GM19043 (cell line): ENCODE results near the gene CKM.
"Not testable (repeated sequence)": the region's sequence is repeated elsewhere in the genome, so short reads cannot be mapped to it uniquely, and the experiment has no call there.

Source experiments
- ATAC-seq: cut with Tn5 transposase; IDR thresholded peaks from one replicate; pipeline ENCODE4 v1.9.1; 2021; ENCODE audit warnings: low read depth; ENCODE audit not compliant: unreplicated experiment

The CKM gene

DNA sequence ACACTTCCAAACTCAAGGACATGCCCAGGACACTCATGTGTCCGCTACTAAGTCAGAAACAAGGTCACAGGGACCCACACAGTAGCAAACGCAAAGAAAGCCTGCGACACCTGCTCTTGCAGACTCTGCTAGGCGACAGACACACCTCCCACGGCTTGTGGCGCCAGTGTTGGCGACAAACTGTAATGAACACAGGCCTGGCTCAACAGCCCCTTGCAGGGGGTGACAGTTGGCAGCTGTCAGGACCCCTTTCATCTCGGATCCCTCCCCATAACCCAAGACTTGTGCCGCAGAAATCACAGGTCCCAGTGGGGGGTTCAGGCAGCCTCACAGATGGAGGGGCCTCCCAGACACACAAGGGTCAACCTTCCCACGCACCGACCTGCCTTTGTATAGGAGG, 364 bp downstream of the CKM start:
- no peak for ATAC-seq

DNA sequence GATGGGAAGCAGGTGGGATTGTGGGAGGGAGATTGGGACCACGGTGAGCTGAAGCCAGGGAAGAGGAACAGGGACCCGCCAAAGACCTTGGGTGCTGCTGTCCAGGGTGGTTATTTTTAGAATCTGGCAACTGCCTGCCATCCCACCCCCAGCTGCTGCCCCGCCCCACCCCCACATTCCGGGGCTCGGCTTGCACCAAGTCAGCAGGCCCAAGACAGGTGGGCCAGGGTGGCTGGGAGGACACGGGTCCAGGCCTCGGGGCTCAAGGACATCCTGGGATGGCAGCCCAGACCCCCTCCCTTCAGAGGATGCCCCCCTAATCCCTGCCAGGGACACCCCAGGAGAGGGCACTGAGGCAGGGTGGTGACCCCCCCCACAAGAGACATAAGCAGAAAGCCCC, 827 bp downstream of the CKM start:
- ATAC-seq, result no peak

DNA sequence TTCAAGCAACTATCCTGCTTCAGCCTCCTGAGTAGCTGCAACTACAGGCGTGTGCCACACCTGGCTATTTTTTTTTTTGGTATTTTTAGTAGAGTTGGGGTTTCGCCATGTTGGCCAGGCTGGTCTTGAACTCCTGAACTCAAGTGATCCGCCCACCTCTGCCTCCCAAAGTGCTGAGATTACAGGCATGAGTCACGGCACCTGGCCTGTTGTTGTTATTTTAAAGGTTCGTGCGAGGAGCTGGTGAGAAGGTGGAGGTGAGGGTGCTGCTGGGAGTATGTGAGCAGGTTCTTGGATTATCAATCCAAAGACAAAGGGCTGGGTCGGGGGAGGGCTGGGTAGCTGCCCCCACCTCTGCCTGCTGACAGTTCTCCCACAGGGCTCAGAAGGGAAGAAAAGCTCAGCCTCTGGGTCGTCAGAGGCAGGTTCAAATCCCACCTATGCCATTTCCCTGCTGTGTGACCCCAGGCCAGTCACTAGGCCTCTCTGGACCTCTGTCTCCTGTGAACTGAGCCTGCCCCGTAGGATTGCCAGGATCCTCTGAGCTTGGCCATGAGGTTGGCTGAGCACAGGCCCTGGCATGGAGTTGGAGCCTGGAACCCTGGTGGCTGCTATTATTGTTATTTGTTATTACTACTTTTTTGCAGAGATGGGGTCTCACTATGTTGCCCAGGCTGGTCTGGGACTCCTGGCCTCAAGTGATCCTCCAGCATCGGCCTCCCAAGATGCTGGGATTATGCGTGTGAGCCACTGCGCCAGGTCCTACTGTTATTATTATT, 1.5 kb downstream of the CKM start:
- no peak for ATAC-seq

DNA sequence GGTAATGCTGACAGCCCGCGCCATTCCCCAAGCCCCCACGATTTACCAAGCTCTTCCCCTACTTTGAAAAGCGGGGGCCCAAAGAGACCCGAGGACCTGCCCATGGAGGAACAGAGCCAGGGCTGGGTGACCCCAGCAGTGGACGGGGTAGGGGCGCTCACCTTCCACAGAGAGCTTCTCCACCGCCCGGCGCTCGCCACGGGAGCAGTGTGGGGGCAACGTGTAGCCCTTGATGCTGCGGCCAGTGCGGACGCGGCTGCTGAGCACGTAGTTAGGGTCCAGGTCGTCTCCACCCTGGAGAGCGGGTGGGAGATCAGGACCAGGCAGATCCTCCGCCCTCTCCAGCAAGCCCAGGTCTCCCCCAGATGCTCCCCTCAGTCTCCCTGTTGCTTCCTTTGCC, 7.4 kb downstream of the CKM start:
- no peak for ATAC-seq

DNA sequence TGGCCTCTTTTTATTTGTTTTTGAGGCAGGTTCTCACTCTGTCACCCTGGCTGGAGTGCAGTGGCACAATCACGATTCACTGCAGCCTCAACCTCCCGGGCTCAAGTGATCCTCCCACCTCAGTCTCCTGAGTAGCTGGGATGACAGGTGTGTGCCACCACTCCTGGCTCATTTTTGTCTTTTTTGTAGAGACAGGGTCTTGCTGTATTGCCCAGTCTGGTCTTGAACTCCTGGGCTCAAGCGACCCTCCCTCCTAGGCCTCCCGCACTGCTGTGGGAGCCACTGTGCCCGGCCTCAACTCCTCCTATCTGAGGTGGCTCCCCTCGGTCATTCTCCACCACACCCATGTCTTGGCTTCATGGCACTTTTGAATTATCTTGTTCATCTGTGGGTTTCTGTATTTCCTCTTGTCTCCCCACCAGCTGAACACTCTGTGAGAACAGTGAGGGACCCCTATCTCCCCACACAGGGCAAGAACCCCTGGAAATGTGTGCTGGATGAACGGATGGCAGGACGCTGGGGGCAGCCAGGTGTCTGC, 7.9 kb downstream of the CKM start:
- ATAC-seq, result no peak

DNA sequence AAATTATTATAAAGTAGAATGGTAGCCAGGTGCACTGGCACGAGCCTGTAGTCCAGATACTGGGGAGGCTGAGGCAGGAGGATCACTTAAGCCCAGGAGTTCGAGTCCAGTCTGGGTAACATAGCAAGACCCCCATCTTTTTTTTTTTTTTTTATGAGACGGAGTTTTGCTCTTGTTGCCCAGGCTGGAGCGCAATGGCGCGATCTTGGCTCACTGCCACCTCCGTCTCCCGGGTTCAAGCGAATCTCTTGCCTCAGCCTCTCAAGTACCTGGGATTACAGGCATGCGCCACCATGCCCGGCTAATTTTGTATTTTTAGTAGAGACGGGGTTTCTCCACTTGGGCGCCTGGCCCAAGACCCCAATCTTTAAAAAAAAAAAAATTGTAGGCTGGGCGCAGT, 10.4 kb downstream of the CKM start:
- not testable (repeated sequence) for ATAC-seq

DNA sequence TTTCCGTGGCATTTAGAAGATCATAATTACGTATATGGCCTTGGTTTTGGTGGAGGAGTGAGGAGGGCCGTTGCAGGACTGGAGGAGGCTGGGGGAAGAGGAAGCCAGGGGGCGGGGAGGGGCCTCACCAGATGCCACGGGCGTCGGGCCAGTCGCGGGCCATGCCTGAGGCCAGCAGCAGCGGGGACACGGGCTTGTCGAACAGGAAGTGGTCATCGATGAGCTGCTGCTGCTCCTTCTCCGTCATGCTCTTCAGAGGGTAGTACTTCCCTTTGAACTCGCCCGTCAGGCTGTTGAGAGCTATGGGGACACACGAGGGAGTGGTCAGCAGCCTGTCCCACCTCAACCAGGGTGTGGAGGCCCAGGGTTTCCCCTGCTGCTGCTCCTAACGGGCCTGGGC, 11.1 kb downstream of the CKM start:
- no peak for ATAC-seq

DNA sequence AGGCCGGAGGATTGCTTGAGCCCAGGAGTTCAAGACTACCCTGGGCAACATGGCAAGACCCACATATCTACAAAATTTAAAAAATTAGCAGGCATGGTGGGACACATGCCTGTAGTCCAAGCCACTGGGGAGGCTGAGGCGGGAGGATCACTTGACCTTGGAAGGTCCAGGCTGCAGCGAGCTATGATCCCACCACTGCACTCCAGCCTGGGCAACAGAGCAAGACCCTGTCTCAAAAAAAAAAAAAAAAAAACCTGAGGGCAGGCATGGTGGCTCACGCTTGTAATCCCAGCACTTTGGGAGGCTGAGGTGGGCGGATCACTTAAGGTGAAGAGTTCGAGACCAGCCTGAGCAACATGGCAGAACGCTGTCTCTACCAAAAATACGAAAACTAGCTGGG, 13.4 kb downstream of the CKM start:
- ATAC-seq, result not testable (repeated sequence)

DNA sequence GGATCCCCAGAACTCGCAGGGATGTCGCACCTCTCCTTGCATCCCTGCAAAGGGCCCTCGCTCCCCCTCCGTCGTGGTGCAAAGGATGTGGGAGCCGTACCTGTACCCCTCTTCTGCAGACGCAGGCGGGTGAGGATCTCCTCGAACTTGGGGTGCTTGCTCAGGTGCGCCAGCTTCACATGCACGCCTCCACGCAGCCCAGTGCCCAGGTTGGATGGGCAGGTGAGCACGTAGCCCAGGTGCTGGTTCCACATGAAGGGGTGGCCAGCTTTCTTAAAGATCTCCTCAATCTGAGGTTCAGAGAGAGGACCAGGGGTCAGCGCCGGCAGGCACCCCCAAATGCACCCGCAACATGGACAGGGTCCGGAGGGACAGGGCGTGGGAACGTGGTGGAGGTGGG, 15.3 kb downstream of the CKM start:
- ATAC-seq, result no peak

DNA sequence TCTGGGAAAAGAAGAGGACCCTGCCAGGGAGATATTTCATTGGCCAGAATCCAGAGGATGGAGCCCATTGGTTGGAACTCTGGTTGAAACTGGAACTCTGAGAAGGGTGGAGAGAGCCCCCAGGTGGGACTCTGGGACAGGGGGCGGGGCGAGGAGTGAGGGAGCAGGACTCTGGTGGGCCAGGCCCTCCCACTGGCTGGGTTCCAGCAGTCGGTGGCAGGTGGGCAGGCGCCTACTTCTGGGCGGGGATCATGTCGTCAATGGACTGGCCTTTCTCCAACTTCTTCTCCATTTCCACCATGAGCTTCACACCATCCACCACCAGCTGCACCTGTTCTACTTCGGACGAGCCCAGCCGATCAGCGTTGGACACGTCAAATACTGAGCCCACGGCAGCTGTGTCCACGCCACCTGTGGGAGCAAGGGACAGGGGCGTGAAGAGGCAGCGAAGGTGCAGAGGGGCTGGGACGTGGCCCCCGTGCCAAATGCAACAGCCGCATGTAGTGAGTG, 16.1 kb downstream of the CKM start:
- no peak for ATAC-seq

DNA sequence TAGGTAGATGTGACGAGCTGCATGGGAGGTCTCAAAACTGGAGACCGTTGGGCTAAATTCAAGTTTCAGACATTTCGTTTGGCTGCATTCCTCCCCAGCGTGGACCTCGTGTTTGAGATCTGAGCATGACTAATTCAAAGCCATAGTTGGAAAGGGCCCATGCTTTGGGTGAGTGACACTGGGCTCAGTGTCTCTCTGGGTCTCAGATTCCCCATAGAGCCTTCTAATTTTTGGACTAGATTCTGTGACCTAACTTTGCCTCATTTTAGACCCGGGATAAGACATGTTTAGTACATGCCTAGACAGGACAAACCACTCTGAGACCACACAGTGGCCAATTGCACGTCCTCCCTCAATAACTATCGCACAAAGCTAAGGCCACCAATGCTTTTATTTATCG, 16.6 kb downstream of the CKM start:
- ATAC-seq, result no peak

DNA sequence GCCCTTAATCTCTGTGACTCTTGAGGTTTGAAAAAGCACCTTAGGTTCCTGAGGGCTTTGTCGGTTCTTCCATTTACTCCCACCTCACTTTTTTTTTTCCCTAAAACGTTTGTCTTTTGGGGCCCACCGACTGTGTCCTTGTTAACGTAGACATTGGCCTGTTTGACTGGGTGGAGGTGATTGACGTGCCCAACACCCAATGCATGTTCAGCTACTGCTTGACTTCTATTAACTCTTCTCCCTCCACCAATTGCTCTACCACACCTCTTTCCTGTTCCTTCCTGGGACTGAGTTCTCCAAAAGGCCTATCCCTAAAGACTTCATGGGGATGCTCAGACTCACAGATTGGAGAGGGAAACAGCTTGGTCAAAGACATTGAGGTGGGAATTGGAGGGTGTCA, 17.3 kb downstream of the CKM start:
- ATAC-seq, result no peak

DNA sequence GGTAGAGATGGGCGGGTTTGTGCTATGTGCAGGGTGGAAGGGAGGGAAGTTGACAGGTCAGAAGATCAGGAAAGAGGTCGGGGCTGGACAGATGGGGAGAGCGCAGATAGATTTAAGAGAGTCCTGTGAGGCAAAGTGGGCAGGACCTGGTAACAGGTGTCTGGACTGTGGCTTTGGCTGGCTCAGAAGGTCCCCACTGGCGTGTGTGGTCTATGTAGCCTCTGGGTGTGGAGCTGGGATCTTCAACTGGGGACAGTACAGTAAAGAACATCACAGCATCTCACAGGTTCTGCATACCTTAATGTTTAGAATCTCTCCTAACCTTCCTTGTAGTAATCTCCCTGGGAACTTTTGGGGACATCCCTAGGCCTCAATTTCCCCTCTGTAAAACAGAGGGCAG, 17.7 kb downstream of the CKM start:
- ATAC-seq, result no peak

DNA sequence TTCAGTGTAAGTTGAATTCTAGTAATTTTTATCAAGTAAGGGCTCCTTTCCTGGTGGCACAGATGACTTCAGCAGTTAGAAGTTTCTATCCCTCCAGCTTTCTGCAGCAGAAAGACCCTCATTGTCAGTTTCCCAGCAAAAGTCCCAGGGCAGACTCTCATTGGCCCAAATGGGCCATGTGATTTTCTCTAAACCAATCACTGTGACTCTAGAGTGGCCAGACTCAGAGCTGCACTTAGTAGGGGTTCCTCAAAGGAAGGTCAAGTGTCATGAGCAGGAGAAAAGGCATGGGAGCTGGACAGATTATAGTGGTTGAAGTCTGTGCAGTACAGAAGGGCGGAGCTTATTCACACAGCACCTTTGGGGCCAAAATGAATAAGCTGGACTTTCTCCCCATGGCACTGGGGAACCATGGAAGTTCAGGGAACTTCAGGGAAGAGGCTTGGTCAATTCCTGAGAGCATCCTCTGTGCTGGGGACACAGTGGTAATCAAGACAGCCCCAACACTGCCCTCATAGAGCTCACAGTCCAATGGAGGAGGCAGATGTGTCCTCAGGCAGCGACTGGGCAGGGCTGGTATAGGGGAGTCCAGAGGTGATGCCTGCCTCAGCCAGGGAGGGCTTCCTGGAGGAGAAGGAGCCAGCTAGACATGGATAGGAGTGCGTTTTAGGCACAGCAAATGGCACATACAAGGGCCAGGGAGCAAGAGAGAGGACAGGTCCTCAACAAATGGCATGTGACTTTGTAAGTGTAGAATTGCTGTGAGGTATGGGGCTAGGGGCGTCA, 18.3 kb downstream of the CKM start:
- ATAC-seq, result no peak

DNA sequence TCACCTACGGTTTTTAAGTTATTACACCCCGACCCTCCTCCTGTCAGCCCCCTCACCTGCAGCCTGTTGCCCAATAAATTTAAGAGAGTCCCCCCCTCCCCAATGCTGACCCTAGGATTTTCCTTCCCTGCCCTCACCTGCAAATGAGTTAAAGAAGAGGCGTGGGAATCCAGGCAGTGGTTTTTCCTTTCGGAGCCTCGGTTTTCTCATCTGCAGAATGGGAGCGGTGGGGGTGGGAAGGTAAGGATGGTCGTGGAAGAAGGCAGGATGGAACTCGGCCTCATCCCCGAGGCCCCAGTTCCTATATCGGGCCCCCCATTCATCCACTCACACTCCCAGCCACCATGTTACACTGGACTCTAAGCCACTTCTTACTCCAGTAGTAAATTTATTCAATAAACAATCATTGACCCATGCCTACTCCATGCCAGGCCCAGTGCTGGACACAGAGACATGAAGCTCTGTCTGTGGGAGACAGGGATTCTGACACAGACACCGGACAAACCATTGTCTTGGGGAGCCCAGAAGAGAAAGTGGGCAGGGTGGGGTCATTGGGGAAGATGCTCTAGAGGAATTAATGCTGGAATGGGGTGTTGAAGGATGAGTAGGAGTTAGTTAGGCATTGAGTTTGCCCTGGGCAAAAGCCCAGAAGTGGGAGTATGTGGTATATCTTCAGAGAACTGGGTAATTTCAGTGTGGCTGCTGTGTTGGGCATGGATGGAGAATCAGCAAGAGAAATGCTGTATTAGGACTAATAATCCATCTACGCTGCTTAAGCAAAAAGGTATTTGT, 19.2 kb downstream of the CKM start:
- no peak for ATAC-seq

DNA sequence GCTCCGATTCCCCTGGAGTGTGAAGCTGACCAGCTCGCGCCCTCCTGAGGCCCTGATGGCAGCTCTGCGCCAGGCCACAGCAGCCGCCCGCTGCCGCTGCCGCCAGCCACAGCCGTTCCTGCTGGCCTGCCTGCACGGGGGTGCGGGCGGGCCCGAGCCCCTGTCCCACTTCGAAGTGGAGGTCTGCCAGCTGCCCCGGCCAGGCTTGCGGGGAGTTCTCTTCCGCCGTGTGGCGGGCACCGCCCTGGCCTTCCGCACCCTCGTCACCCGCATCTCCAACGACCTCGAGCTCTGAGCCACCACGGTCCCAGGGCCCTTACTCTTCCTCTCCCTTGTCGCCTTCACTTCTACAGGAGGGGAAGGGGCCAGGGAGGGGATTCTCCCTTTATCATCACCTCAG, 20.3 kb downstream of the CKM start:
- no peak for ATAC-seq

DNA sequence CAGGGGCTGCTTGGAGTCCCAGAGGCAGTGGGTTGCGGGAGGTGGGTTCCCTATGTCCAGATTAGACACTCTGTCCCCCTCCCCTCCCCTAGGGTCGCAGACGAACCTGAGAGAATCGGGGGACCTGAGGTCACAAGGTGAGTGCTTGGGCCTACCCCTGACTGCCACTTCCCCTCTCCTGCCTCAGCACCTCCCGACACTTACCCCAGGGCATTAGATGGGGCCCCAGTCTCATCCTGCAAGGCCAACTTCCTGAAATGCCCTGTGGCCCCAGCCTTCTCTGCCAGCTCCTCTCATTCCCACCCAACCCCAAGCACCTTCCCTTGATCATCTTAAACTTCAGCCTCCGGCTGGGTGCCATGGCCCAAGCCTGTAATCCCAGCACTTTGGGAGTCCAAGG, 23.0 kb downstream of the CKM start:
- ATAC-seq, result no peak

DNA sequence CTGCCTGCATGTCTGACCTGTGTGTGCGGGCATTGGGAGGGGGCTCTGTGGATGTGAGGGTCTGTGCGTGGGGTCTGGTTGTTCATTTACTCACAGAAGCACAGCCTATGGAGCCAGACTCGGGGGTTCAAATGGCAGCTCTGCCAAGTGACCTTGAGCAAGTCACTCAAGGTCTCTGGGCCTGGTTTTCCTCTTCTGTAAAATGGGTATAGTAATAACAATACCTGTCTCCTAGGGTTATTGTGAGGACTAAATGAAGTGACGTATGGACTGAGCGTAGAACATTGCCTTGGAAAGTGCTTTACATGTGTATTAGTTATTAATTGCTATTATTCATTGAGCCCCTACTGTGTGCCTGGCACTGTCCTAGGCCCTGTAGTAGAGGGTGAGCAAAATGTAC, 24.4 kb downstream of the CKM start:
- no peak for ATAC-seq

DNA sequence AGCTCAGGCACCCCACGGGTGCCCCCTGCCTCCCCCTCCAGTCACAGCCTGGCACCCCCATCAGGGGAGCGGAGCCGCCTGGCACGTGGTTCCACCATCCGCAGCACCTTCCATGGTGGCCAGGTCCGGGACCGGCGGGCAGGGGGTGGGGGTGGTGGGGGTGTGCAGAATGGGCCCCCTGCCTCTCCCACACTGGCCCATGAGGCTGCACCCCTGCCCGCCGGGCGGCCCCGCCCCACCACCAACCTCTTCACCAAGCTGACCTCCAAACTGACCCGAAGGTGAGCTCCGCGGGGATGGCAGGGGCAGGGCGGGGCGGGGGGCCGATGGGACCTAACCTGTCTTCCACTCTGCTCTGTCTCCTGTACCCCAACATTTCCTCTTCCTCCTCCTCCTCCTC, 25.0 kb downstream of the CKM start:
- no peak for ATAC-seq

DNA sequence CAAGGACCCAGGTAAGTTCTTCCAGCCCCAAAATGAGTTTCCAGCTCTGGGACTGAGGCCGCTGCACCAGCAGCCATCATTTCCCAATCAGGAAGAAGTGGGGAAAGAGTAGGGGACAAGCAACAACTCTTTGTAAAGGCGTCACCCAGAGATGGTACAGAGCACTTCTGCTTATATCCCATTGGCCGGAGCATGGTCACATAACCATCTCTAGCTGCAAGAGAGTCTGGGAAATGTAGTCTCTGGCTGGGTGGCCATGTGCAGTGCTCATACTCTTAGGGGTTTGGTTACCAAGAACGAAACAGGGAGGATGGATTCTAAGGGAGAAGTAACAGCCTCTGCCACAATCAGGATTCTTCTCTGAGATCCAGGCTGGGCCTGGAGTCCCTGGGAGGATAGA, 26.3 kb downstream of the CKM start:
- no peak for ATAC-seq

DNA sequence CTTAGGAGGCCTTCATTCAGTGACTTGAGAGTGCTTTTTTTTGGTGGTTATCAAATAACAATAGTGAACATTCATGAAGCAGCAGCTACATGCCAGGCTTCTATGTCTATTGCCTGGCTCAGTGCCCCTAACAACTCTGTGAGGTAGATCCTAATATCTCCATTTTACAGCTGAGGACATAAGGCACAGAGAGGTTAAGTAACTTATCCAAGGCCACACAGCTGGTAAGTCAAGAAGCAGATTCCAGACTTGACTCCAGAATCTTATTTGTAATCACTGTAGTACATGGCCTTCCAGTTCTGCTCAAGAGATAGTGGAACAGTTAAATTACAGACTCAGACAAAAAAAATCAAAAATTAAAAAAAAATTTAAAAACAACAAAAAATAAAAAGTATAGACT, 26.8 kb downstream of the CKM start:
- no peak for ATAC-seq
